Measurements from ENCODE around the gene LMF1. TPM values are rescaled to one million over a fixed set of nuclear protein-coding genes. Genes with fewer than 3 reads are reported as not detected.

Gene LMF1
- total and polyA plus RNA-seq, 2 experiments from 2014 or later, result 18.8 to 41.6 TPM

GRCh38 chr16:875182-876040 lies 95.4 kb downstream of the LMF1 start:
- Histone ChIP-seq H3K4me1 (ENCODE audit: low read depth) (no peaks in the 10 kb centered on the region), H3K27ac (no peak overlapping the region), H3K27me3 (no peaks in the 10 kb centered on the region), H3K9me3 (ENCODE audit: low read depth) (no peaks in the 10 kb centered on the region), H3K36me3 (no peaks in the 10 kb centered on the region), H3K4me3 (no peak overlapping the region)
- TF ChIP-seq CTCF (IDR thresholded peaks at IDR 0.05; ENCODE audit: low read depth, low read length), result no peak
- no peak for DNase-seq (ENCODE audit: low read depth in 1 of 2, low spot score in 1 of 2)

GRCh38 chr16:874366-875181 lies 96.2 kb downstream of the LMF1 start:
- no peak overlapping the region for H3K27ac ChIP-seq
- H3K4me1 ChIP-seq (ENCODE audit: low read depth), result no peaks in the 10 kb centered on the region
- no peak for DNase-seq (ENCODE audit: low read depth in 1 of 2, low spot score in 1 of 2)
- H3K9me3 ChIP-seq (ENCODE audit: low read depth), result no peaks in the 10 kb centered on the region
- no peak overlapping the region for H3K4me3 ChIP-seq
- no peaks in the 10 kb centered on the region for H3K27me3 ChIP-seq
- no peaks in the 10 kb centered on the region for H3K36me3 ChIP-seq
- TF ChIP-seq CTCF (IDR thresholded peaks at IDR 0.05; ENCODE audit: low read depth, low read length), result no peak

GRCh38 chr16:873889-874288 lies 96.9 kb downstream of the LMF1 start:
- Histone ChIP-seq H3K9me3 (ENCODE audit: low read depth) (no peaks in the 10 kb centered on the region), H3K36me3 (no peaks in the 10 kb centered on the region), H3K4me1 (ENCODE audit: low read depth) (no peaks in the 10 kb centered on the region), H3K27me3 (no peaks in the 10 kb centered on the region), H3K27ac (no peak overlapping the region), H3K4me3 (no peak overlapping the region)
- no peak for DNase-seq (ENCODE audit: low read depth in 1 of 2, low spot score in 1 of 2)
- TF ChIP-seq CTCF (IDR thresholded peaks at IDR 0.05; ENCODE audit: low read depth, low read length), result no peak

- TF ChIP-seq CTCF (IDR thresholded peaks at IDR 0.05; ENCODE audit: low read depth, low read length), result no peak
- no peaks in the 10 kb centered on the region for H3K36me3 ChIP-seq
- H3K9me3 ChIP-seq (ENCODE audit: low read depth), result no peaks in the 10 kb centered on the region
- H3K27me3 ChIP-seq, result no peaks in the 10 kb centered on the region
- H3K4me1 ChIP-seq (ENCODE audit: low read depth), result no peaks in the 10 kb centered on the region
- no peak overlapping the region for H3K27ac ChIP-seq
- no peak overlapping the region for H3K4me3 ChIP-seq
- no peak for DNase-seq (ENCODE audit: low read depth in 1 of 2, low spot score in 1 of 2)
Measured at GRCh38 chr16:873243-873661, 97.5 kb downstream of the LMF1 start.

- DNase-seq (ENCODE audit: low read depth in 1 of 2, low spot score in 1 of 2), result no peak
- Histone ChIP-seq H3K27ac (no peak overlapping the region), H3K36me3 (no peaks in the 10 kb centered on the region), H3K9me3 (ENCODE audit: low read depth) (no peaks in the 10 kb centered on the region), H3K4me3 (no peak overlapping the region), H3K27me3 (no peaks in the 10 kb centered on the region), H3K4me1 (ENCODE audit: low read depth) (no peaks in the 10 kb centered on the region)
- no peak for TF ChIP-seq CTCF (IDR thresholded peaks at IDR 0.05; ENCODE audit: low read depth, low read length)
Measured at GRCh38 chr16:872436-873242, 98.1 kb downstream of the LMF1 start.
